ENCODE results near the gene NRAP.

DNA sequence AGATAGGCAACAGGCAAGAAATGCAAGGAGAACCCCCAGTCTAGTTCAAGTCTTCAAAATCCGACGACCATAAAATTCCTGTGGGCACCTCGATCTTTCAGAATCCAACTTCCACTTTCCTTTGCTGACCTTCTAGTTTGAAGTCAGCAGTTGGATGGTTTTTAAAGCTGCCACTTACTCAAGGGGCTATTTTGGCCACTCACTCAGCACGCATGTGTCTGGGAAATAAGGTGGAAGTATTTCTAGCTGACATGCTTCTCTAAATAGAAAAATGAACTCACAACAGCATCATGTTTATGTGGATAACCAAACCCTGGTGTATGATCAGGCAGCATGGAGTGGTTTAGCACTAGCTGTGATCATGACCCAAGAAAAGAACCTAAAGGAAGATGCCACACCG is at the start of gene NRAP:
- TF ChIP-seq POLR2A (IDR thresholded peaks at IDR 0.05) = no peak
- no peak for TF ChIP-seq CTCF (IDR thresholded peaks at IDR 0.05)
